Hepatocyte (in vitro differentiated cells): ENCODE data around the gene CYB5R3.

Source experiments
- CTCF ChIP-seq: fragments of 200-600 bp; sonication (generic); IDR thresholded peaks from 2 replicates; pipeline ENCODE4 v1.5.1; 2016; ENCODE audit warnings: antibody characterized with exemption, mild to moderate bottlenecking; ENCODE audit not compliant: poor library complexity
- EZH2 ChIP-seq: fragments of 200-600 bp; sonication (generic); IDR thresholded peaks from 2 replicates; pipeline ENCODE4 v1.6.1; 2016; ENCODE audit warnings: antibody characterized with exemption, mild to moderate bottlenecking, borderline replicate concordance
- EZH2phosphoT487 ChIP-seq: fragments of 200-600 bp; sonication (generic); IDR thresholded peaks from one replicate; pipeline ENCODE4 v1.6.1; 2018; ENCODE audit warnings: antibody characterized with exemption, mild to moderate bottlenecking, low read depth, moderate library complexity; ENCODE audit not compliant: unreplicated experiment, severe bottlenecking

GRCh38 chr22:42614312-42615091 lies 34.7 kb downstream of the CYB5R3 start, which contains the start of gene POLDIP3:
- TF ChIP-seq CTCF: peak; percentile 8
- no peak for TF ChIP-seq EZH2
- TF ChIP-seq EZH2phosphoT487: no peak
